ENCODE data around the gene CHMP4B. TPM values are rescaled to one million over a fixed set of nuclear protein-coding genes. Genes with fewer than 3 reads are reported as not detected.

Gene CHMP4B
- total and polyA plus RNA-seq, 5 experiments from 2014 or later = 4.0 to 59.5 (median 5.0) TPM

DNA sequence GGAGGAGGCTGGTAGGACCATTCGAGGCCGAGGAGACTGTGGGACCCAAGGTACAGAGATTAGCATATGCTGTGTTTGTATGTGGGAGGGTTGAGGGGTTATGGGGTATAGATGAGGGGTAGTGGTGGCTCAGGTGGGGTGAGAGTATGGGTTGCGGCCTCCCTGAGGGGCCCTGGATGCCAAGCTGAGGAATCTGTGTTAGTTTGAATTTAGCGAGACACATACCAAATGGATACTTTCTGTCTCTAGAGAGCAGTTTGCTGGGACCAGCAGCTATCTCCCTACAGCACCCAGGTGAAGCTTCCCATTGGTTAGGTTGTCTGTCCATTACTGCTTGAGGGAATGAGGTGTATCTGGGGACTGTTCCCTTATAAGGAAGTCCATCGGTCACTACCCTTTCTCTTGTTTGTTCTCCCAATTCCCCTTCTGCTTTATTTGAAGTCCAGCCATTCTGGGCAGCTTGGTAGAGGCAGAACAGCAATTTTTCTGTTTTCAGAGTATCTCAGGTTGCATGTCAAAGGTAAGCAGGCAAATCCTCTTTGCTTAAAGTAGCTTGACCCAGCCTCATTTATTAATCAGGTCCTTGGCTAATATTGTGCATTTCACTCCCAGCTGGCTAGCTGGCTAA is 15.2 kb downstream of the CHMP4B start:
- Mint-ChIP-seq H3K27ac (peak overlapping the region in 7 of 10 donors; percentile 1 to 82 (median 56)), H3K4me1 (peaks cover 44 to 86% (median 78%) of the 10 kb centered on the region in 4 donors), H3K9me3 (no peaks in the 10 kb centered on the region), H3K36me3 (peaks cover 0 to 30% (median under 1%) of the 10 kb centered on the region in 3 donors), H3K4me3 (peak overlapping the region in 3 of 10 donors; percentile 14 to 60 (median 19)), H3K27me3 (no peaks in the 10 kb centered on the region)
- no peak for ATAC-seq
- no peak for DNase-seq
- POLR2A ChIA-PET = no interaction called here

DNA sequence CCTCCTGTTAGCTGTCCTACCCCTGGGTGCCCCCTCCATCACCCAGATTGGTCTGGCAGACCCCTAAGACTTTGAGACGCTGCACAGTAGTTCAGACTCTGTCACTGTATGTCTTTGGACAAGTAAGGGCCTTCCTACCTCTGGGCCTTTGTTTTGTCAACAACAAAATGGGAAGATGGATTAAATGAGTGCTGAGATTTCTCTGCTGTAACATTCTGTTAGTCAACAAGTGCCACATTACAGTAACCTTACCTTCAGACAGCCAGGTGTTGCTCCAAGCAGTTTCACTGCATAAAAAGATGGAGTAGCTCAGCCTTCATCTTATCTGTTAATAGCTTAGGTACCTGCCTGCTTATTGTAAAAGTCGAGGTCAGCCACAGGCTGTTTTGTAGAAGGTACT is 16.0 kb downstream of the CHMP4B start:
- DNase-seq = no peak
- ATAC-seq = no peak
- Mint-ChIP-seq H3K36me3 (peaks cover 0 to 37% (median 7%) of the 10 kb centered on the region in 3 donors), H3K4me3 (peak overlapping the region in 1 of 10 donors; percentile 2), H3K27ac (peak overlapping the region in 9 of 10 donors; percentile 1 to 73 (median 36)), H3K4me1 (peaks cover 47 to 86% (median 84%) of the 10 kb centered on the region in 4 donors), H3K9me3 (no peaks in the 10 kb centered on the region), H3K27me3 (no peaks in the 10 kb centered on the region)
- POLR2A ChIA-PET = interaction anchor here (0.6 kb wide), 1 partner anchor 817 kb away, joined by 8 read pairs; no protein-coding TSS in a partner anchor

DNA sequence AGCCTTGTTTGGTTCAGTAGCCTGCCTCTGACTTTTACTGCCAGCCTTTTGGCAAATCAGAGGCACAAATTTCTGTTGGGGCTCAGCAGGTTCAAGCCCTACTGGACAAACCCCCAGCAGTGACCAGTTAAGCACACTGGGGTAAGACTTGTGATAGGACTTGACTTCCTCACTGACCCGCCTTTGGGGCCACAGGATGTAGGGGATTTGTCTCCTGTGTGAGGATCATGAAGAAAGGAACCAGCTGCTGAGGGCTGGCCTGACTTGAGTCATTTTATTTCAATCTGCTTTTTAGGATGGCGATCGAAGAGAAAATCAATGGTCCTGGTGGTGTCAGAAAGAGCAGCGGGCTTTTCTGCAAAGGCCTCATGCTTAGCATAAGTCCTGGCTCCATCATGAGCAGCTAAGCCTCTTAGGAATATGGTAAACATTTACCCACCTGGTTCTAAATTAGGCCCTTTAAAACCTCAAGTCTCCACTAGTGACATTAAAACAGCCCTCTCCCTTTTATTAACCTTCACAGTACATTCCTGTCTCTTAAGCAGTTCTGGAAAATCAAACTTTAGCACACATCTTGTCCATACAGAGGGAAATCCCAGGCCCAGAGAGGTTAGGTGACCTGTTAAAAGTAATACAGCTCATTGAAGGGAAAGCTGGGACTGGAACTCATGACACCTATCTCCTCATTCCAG is 16.6 kb downstream of the CHMP4B start:
- Mint-ChIP-seq H3K4me3 (peak overlapping the region in 2 of 10 donors; percentile 24 to 26), H3K27me3 (no peaks in the 10 kb centered on the region), H3K36me3 (peaks cover 0 to 38% (median 7%) of the 10 kb centered on the region in 3 donors), H3K4me1 (peaks cover 47 to 84% (median 81%) of the 10 kb centered on the region in 4 donors), H3K27ac (peak overlapping the region in 8 of 10 donors; percentile 23 to 90 (median 52)), H3K9me3 (no peaks in the 10 kb centered on the region)
- no peak for ATAC-seq
- POLR2A ChIA-PET = interaction anchor here (0.6 kb wide), 1 partner anchor 816 kb away, joined by 8 read pairs; no protein-coding TSS in a partner anchor
- no peak for DNase-seq

DNA sequence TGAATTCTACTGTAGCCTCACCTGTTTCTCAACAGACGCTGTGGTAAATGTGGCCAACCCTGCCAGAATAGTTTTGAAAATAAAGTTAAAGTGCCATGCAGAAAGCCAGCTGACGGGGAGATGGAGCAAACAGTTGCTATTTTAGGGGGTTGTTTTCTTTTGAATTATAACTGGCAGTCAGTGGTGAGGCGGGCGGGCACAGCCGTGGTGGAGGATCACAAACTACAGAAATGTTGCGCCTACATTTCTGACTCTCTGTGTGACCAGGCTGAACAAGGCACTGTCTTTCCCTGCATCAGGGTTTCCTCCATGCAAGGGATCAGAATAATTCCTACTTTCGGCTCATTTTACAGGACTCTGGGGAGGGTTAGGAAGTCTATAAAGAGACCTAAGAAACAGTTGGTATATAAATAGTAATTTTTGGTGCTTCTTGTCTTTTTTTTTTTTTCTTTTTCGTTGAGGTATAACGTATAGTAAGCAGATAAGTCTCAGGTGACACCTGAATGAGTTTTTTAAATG is 17.2 kb downstream of the CHMP4B start:
- no peak for DNase-seq
- ATAC-seq = no peak
- no peaks in the 10 kb centered on the region for H3K9me3 Mint-ChIP-seq
- POLR2A ChIA-PET = no interaction called here
- H3K27me3 Mint-ChIP-seq = no peaks in the 10 kb centered on the region
- H3K4me1 Mint-ChIP-seq = peaks cover 53 to 86% (median 81%) of the 10 kb centered on the region in 4 donors
- peak overlapping the region in 9 of 10 donors; percentile 16 to 90 (median 56) for H3K27ac Mint-ChIP-seq
- H3K36me3 Mint-ChIP-seq = peaks cover 2 to 44% (median 7%) of the 10 kb centered on the region in 3 donors
- peak overlapping the region in 2 of 10 donors; percentile 24 to 26 for H3K4me3 Mint-ChIP-seq

DNA sequence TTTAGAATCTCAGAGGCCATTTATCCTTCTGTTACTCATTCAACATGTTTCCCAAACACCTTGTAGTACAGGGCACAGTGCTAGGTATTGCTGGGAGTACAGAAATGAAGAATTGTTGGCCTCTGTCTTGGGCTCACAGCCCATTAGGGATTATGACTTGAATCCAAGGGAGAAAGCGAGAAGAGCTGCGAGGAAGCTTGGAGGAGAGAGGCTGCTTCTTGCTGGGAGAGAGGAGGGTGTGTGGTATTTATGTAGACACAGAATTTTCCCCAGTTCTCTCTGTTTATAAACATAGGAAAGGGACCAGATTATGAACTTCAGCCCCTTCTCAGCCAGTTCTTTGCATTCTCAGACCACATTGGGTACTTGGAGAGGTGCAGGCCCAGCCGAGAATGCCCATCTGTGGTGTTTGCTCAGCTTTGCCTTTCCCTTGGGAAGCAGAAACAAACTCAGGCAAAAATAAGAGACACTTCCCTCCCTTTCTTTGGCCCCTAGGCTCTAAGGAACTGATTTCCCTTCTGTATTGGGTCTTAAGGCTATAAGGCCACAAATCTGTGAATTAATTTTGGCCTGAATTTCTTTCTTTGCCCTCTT is 17.9 kb downstream of the CHMP4B start:
- Mint-ChIP-seq H3K4me1 (peaks cover 57 to 87% (median 83%) of the 10 kb centered on the region in 4 donors), H3K36me3 (peaks cover 7 to 46% (median 8%) of the 10 kb centered on the region in 3 donors), H3K27me3 (no peaks in the 10 kb centered on the region), H3K27ac (peak overlapping the region in 7 of 10 donors; percentile 1 to 90 (median 56)), H3K9me3 (no peaks in the 10 kb centered on the region), H3K4me3 (peak overlapping the region in 2 of 10 donors; percentile 5 to 35)
- no peak for ATAC-seq
- POLR2A ChIA-PET = no interaction called here
- no peak for DNase-seq

DNA sequence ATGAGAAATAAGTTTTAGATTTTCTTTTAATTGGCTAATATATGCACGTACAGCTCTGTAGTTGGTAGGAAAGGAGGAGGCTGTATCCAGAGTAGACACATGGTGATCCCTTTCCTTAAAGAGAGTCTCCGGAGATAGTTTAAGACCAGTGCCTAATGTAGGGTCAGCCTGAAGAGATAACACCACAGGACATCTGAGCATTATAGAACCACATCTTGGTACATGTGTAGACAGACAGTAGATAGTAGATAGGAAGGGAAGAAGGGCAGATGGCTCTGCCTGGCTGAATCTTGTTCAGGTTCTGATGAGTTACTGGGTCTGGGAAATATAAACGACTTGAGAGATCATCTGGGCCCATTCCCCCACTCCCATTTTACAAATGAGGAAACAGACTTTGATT is 18.5 kb downstream of the CHMP4B start:
- H3K36me3 Mint-ChIP-seq = peaks cover 8 to 46% (median 11%) of the 10 kb centered on the region in 3 donors
- H3K27me3 Mint-ChIP-seq = no peaks in the 10 kb centered on the region
- H3K4me3 Mint-ChIP-seq = peak overlapping the region in 1 of 10 donors; percentile 20
- POLR2A ChIA-PET = no interaction called here
- H3K9me3 Mint-ChIP-seq = no peaks in the 10 kb centered on the region
- peak overlapping the region in 8 of 10 donors; percentile 2 to 82 (median 36) for H3K27ac Mint-ChIP-seq
- peaks cover 54 to 85% (median 79%) of the 10 kb centered on the region in 4 donors for H3K4me1 Mint-ChIP-seq
- DNase-seq (no peak), ATAC-seq (no peak)

DNA sequence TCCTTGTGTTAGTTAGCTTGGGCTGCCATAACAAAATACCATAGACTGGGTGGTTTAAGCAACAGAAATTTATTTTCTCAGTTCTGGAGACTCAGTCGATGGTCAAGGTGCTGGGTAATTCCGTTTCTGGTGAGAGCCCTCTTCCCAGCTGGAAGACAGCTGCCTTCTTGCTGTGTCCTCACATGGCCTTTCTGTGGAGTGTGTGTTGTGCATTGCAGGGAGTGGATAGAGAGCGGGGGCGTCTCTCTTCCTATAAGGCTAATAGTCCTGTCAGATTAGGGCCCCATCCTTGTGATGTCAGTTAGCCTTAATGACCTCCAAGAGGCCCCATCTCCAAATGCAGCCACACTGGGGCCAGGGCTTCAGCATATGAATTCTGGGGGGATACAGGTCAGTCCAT is 19.2 kb downstream of the CHMP4B start:
- H3K36me3 Mint-ChIP-seq = peaks cover 8 to 54% (median 18%) of the 10 kb centered on the region in 3 donors
- ATAC-seq (no peak), DNase-seq (no peak)
- no peak overlapping the region for H3K4me3 Mint-ChIP-seq
- H3K9me3 Mint-ChIP-seq = no peaks in the 10 kb centered on the region
- peaks cover 50 to 81% (median 75%) of the 10 kb centered on the region in 4 donors for H3K4me1 Mint-ChIP-seq
- H3K27me3 Mint-ChIP-seq = no peaks in the 10 kb centered on the region
- POLR2A ChIA-PET = no interaction called here
- peak overlapping the region in 4 of 10 donors; percentile 15 to 63 (median 34) for H3K27ac Mint-ChIP-seq

DNA sequence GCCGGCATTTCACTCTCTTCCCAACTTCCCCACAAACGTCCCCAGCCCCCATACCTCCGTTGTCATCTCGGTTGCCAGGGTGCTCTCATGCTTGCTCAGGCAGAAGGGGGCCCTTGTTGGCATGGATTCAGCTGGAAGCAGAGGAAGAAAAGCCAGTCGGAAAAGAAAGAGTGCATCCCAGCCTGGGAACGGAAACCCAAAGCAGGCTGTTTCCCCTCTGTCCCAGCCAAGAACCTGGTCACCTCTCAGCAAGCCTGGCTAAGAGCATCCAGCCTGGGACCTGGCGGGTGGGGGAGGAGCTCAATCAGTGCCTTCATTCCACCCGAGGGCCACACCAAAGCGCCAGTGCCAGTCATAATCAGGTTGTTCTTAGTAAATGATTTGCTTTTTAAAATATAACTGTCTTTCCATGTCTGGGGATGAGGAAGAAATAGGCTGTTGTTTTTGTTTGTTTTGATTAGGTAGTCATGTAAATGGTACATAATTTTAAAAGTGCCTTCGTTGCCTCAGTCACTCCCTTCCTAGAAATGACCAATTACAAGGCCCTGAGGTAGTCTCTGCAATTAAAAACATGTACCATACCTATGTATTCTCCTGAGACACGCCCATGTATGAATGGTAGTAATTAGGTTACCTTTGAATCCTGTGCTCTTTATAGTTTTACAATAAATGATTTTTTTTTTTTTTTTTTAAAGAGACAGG is 21.1 kb downstream of the CHMP4B start:
- Mint-ChIP-seq H3K9me3 (no peaks in the 10 kb centered on the region), H3K27me3 (no peaks in the 10 kb centered on the region), H3K27ac (no peak overlapping the region), H3K4me3 (no peak overlapping the region), H3K4me1 (peaks cover 46 to 81% (median 75%) of the 10 kb centered on the region in 4 donors), H3K36me3 (peaks cover 8 to 50% (median 19%) of the 10 kb centered on the region in 3 donors)
- POLR2A ChIA-PET = no interaction called here
- ATAC-seq = no peak
- no peak for DNase-seq

DNA sequence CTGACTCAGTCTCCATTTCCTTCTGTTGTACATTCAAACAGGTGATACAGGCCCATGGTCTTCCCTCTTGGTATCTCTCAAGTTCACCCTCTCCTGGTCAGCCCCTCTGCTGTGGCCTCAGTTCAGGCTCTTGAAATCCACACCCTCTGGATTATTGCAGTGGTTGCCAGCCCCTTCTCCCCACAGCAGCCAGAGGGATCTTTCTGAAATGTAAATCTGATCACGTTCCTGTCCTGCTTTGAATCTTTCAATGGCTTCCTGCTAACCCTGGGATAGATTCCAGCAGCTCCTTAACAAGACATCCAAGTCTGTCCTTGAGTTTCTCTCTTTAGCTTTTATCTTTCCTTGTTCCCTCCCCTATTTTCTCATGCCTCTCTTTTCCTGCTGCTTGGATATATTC is 22.2 kb downstream of the CHMP4B start:
- POLR2A ChIA-PET = no interaction called here
- peaks cover 47 to 81% (median 74%) of the 10 kb centered on the region in 4 donors for H3K4me1 Mint-ChIP-seq
- H3K27ac Mint-ChIP-seq = peak overlapping the region in 3 of 10 donors; percentile 8 to 70 (median 46)
- no peak overlapping the region for H3K4me3 Mint-ChIP-seq
- H3K36me3 Mint-ChIP-seq = peaks cover 8 to 50% (median 19%) of the 10 kb centered on the region in 3 donors
- H3K9me3 Mint-ChIP-seq = no peaks in the 10 kb centered on the region
- H3K27me3 Mint-ChIP-seq = no peaks in the 10 kb centered on the region
- DNase-seq = no peak
- ATAC-seq = no peak

DNA sequence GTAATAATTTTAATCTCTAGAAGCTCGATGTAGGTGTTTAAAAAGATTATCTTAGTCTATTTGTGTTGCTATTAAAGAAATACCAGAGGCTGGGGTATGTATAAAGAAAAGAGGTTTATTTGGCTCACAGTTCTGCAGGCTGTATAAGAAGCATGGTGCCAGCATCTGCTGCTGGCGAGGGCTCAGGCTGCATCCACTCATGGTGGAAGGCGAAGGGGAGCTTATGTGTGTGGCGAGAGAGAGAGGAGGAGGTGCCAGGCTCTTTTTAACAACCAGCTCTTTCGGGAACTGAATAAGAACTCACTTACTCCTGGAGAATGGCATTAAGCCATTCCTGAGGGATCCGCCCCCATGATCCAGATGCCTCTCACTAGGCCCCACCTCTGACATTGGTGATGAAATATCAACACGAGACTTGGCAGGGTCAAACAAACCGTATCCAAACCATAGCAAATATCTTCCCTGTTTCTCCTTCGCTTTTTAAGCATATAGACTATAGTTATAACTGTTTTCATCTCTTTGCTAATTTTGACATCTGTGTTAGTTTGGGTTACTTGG is 24.5 kb downstream of the CHMP4B start:
- POLR2A ChIA-PET = interaction anchor here (1.4 kb wide), 1 partner anchor 18 kb away, joined by 3 read pairs; no protein-coding TSS in a partner anchor
- Mint-ChIP-seq H3K27me3 (no peaks in the 10 kb centered on the region), H3K27ac (peak overlapping the region in 2 of 10 donors; percentile 9 to 53), H3K9me3 (no peaks in the 10 kb centered on the region), H3K4me1 (peaks cover 48 to 80% (median 74%) of the 10 kb centered on the region in 4 donors), H3K36me3 (peaks cover 8 to 43% (median 19%) of the 10 kb centered on the region in 3 donors), H3K4me3 (no peak overlapping the region)
- ATAC-seq (no peak), DNase-seq (no peak)

DNA sequence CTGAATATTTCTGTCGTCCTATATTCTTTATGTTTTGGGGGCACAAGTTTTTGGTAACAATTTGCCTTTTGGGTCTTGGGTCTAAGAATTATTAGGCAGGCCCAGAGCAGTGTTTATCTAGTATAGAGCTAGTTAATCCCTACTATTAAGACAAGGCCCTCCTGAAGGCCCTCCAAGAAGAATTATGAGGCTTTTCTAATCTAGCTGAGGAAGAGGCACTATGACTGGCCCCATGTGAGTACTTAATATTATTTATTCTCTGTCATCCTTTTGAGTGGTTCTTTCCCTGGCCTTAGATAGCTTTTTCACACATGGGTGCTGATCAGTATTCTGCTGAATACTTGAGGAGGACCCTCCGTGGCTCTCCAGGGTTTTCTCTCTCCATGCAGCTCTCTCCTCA is 25.1 kb downstream of the CHMP4B start:
- peaks cover 8 to 38% (median 19%) of the 10 kb centered on the region in 3 donors for H3K36me3 Mint-ChIP-seq
- peak overlapping the region in 1 of 10 donors; percentile 79 for H3K27ac Mint-ChIP-seq

More for the DNA sequence above, 25.1 kb downstream of the CHMP4B start:
- Mint-ChIP-seq H3K4me3 (peak overlapping the region in 1 of 10 donors; percentile 44), H3K27me3 (no peaks in the 10 kb centered on the region), H3K9me3 (no peaks in the 10 kb centered on the region), H3K4me1 (peaks cover 53 to 86% (median 79%) of the 10 kb centered on the region in 4 donors)
- ATAC-seq = no peak
- POLR2A ChIA-PET = interaction anchor here (1.4 kb wide), 1 partner anchor 18 kb away, joined by 3 read pairs; no protein-coding TSS in a partner anchor
- no peak for DNase-seq

Data from naive thymus-derived CD8-positive, alpha-beta T cell (primary cell).